OCI-LY3 (cell line): Measurements from ENCODE around the gene NECAB2.

Source experiments
- H2AFZ ChIP-seq: fragments of 200-600, 300-600 bp; shearing (Covaris generic); 2 replicates; pipeline ENCODE4 v1.6.0; 2014; ENCODE audit warnings: antibody characterized with exemption, low read depth, low read length
- H3K27ac ChIP-seq: fragments of 200-600, 300-600 bp; sonication (generic); 2 replicates; pipeline ENCODE4 v1.5.1; 2014; ENCODE audit warnings: mild to moderate bottlenecking, low read length, moderate library complexity, mixed read lengths
- H3K27me3 ChIP-seq: fragments of 200-600, 300-600 bp; sonication (generic); 2 replicates; pipeline ENCODE4 v1.6.1; 2014; ENCODE audit warnings: low read depth, low read length, mixed read lengths
- H3K36me3 ChIP-seq: fragments of 200-600, 300-600 bp; sonication (generic); replicated peaks from 2 replicates; pipeline ENCODE3; 2014; ENCODE audit warnings: low read depth, low read length, mixed read lengths
- H3K4me1 ChIP-seq: fragments of 300-600, 200-600 bp; sonication (generic); 2 replicates; pipeline ENCODE4 v1.6.1; 2014; ENCODE audit warnings: low read length, mixed read lengths
- H3K4me2 ChIP-seq: fragments of 200-600, 300-600 bp; sonication (generic); 2 replicates; pipeline ENCODE4 v1.6.1; 2014; ENCODE audit warnings: low read length, mixed read lengths
- H3K4me3 ChIP-seq: fragments of 300-600, 200-600 bp; sonication (generic); 2 replicates; pipeline ENCODE4 v1.5.1; 2014; ENCODE audit warnings: antibody characterized with exemption, mild to moderate bottlenecking, low read length, moderate library complexity
- H3K79me2 ChIP-seq: fragments of 300-600, 200-600 bp; shearing (Covaris generic); 2 replicates; pipeline ENCODE4 v1.6.1; 2014; ENCODE audit warnings: mild to moderate bottlenecking, low read length, mixed read lengths
- H3K9ac ChIP-seq: fragments of 300-600, 200-600 bp; shearing (Covaris generic); 2 replicates; pipeline ENCODE4 v1.6.0; 2014; ENCODE audit warnings: mild to moderate bottlenecking, low read length, moderate library complexity
- H3K9me3 ChIP-seq: fragments of 200-600, 300-600 bp; shearing (Covaris generic); 2 replicates; pipeline ENCODE4 v1.6.1; 2014; ENCODE audit warnings: low read length, mixed read lengths; ENCODE audit not compliant: insufficient read depth
- H4K20me1 ChIP-seq: fragments of 200-600, 300-600 bp; sonication (generic); 2 replicates; pipeline ENCODE4 v1.6.1; 2016; ENCODE audit warnings: low read length, mixed read lengths; ENCODE audit not compliant: insufficient read depth
- CTCF ChIP-seq: fragments of 200-600, 300-600 bp; sonication (generic); IDR thresholded peaks from 2 replicates; pipeline ENCODE4 v1.5.1; 2014; ENCODE audit warnings: antibody characterized with exemption, low read length, low read depth
- EZH2phosphoT487 ChIP-seq: fragments of 200-600 bp; shearing (Covaris generic); IDR thresholded peaks from 2 replicates; pipeline ENCODE4 v1.6.1; 2018; ENCODE audit warnings: antibody characterized with exemption, mixed run types, low read depth

The NECAB2 gene

GRCh38 chr16:83967838-83968305 is at the start of gene NECAB2:
NECAB2 (plus strand) TSS chr16:83968244; CDS start chr16:83968649, 405 bp downstream.
- Histone ChIP-seq H3K27ac (no peak within 1 kb of the TSS), H3K27me3 (no peaks in the 10 kb centered on the region), H4K20me1 (no peaks in the 10 kb centered on the region), H3K36me3 (no peaks in the 10 kb centered on the region), H3K4me1 (no peaks in the 10 kb centered on the region), H2AFZ (no peak within 1 kb of the TSS), H3K4me2 (no peak within 1 kb of the TSS), H3K79me2 (no peaks in the 10 kb centered on the region), H3K9me3 (no peaks in the 10 kb centered on the region), H3K4me3 (no peak within 1 kb of the TSS), H3K9ac (no peak within 1 kb of the TSS)
- TF ChIP-seq EZH2phosphoT487 (no peak), CTCF (no peak)

- Histone ChIP-seq H3K4me1 (no peaks in the 10 kb centered on the region), H3K36me3 (no peaks in the 10 kb centered on the region), H3K4me2 (no peak overlapping the region), H2AFZ (no peak overlapping the region), H4K20me1 (no peaks in the 10 kb centered on the region), H3K27me3 (no peaks in the 10 kb centered on the region), H3K9ac (no peak overlapping the region), H3K79me2 (no peaks in the 10 kb centered on the region), H3K9me3 (no peaks in the 10 kb centered on the region), H3K4me3 (no peak overlapping the region), H3K27ac (no peak overlapping the region)
- TF ChIP-seq CTCF (no peak), EZH2phosphoT487 (no peak)
These were observed 47.1 kb upstream of the NECAB2 start for GRCh38 chr16:83920894-83921491.

- no peak overlapping the region for H3K27ac ChIP-seq
These were observed 44.3 kb upstream of the NECAB2 start for GRCh38 chr16:83923581-83924365.

More at GRCh38 chr16:83923581-83924365, 44.3 kb upstream of the NECAB2 start:
- no peaks in the 10 kb centered on the region for H3K9me3 ChIP-seq
- no peaks in the 10 kb centered on the region for H3K4me1 ChIP-seq
- no peaks in the 10 kb centered on the region for H4K20me1 ChIP-seq
- H3K27me3 ChIP-seq = no peaks in the 10 kb centered on the region
- TF ChIP-seq CTCF (no peak), EZH2phosphoT487 (no peak)
- H3K4me3 ChIP-seq = no peak overlapping the region
- no peaks in the 10 kb centered on the region for H3K79me2 ChIP-seq
- H3K4me2 ChIP-seq = no peak overlapping the region
- no peak overlapping the region for H3K9ac ChIP-seq
- no peaks in the 10 kb centered on the region for H3K36me3 ChIP-seq
- H2AFZ ChIP-seq = no peak overlapping the region
